ENCODE results near the gene FKBP1C.
"Not testable (repeated sequence)": the region's sequence is repeated elsewhere in the genome, so short reads cannot be mapped to it uniquely, and the experiment has no call there.

FKBP1C gene

DNA sequence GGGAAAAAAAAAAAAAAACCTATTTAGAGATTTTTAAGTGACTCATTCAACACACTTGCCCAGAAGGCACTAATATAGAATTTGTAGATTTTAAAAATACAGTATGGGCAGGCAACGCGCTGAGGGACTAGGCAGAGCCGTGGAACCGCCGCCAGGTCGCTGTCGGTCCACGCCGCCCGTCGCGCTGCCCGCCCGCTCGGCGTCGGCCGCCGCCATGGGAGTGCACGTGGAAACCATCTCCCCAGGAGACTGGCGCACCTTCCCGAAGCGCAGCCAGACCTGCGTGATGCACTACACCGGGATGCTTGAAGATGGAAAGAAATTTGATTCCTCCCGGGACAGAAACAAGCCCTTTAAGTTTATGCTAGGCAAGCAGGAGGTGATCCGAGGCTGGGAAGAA is at the start of gene FKBP1C:
FKBP1C (plus strand) TSS at position 127 of the 400 bp plus-strand sequence.
- H3K4me1 ChIP-seq (ENCODE audit: control insufficient read depth, insufficient read depth, low read length); H3K9me3 ChIP-seq (ENCODE audit: control insufficient read depth, insufficient read depth, low read length); H3K36me3 ChIP-seq (ENCODE audit: control insufficient read depth, insufficient read depth, low read length); H3K27me3 ChIP-seq (ENCODE audit: control insufficient read depth, insufficient read depth, low read length); H3K9ac ChIP-seq (ENCODE audit: low read depth, low read length); H3K4me3 ChIP-seq (ENCODE audit: low read depth, low read length): not testable (repeated sequence)

DNA sequence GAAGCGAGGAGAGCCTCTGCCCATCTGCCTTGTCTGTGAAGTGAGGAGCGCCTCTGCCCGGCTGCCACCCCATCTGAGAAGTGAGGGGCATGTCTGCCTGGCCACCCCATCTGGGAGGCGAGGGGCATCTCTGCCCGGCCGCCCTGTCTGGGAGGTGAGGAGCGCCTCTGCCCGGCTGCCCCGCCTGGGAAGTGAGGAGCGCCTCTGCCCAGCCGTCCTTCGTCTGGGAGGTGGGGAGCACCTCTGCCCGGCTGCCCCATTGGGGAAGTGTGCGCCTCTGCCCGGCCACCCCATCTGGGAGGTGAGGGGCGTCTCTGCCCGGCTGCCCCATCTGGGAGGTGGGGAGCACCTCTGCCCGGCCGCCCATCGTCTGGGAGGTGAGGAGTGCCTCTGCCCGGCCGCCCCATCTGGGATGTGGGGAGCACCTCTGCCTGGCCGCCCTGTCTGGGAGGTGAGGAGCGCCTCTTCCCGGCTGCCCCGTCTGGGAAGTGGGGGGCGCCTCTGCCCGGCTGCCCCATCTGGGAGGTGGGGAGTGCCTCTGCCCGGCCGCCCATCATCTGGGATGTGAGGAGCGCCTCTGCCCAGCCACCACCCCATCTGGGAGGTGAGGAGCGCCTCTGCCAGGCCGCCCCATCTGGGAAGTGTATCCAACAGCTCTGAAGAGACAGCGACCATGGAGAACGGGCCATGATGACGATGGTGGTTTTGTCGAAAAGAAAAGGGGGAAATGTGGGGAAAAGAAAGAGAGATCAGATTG is 47.0 kb upstream of the FKBP1C start:
- H3K9me3 ChIP-seq (ENCODE audit: control insufficient read depth, insufficient read depth, low read length); H3K27me3 ChIP-seq (ENCODE audit: control insufficient read depth, insufficient read depth, low read length); H3K4me1 ChIP-seq (ENCODE audit: control insufficient read depth, insufficient read depth, low read length); H3K36me3 ChIP-seq (ENCODE audit: control insufficient read depth, insufficient read depth, low read length); H3K9ac ChIP-seq (ENCODE audit: low read depth, low read length); H3K4me3 ChIP-seq (ENCODE audit: low read depth, low read length): not testable (repeated sequence)

DNA sequence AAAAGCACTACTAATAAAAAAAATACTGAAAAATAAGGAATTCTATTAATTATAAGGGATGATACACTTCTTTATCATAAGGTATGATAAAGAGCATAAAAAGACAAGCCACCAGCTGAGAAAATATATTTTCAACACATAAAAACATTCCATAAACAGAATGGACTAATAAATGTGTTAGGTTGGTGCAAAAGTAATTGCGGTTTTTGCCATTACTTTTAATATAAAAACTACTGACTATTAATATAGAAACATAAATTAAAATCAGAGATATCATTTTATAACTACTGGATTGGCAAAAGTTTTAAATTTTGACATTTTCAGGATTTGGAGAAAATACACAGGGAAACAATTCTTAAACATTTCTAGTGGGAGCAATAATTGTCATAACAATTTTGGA is 37.1 kb upstream of the FKBP1C start:
- Histone ChIP-seq H3K9ac (ENCODE audit: low read depth, low read length) (no peak overlapping the region), H3K9me3 (ENCODE audit: control insufficient read depth, insufficient read depth, low read length) (no peaks in the 10 kb centered on the region), H3K27me3 (ENCODE audit: control insufficient read depth, insufficient read depth, low read length) (no peaks in the 10 kb centered on the region), H3K4me1 (ENCODE audit: control insufficient read depth, insufficient read depth, low read length) (no peaks in the 10 kb centered on the region), H3K36me3 (ENCODE audit: control insufficient read depth, insufficient read depth, low read length) (no peaks in the 10 kb centered on the region), H3K4me3 (ENCODE audit: low read depth, low read length) (no peak overlapping the region)

DNA sequence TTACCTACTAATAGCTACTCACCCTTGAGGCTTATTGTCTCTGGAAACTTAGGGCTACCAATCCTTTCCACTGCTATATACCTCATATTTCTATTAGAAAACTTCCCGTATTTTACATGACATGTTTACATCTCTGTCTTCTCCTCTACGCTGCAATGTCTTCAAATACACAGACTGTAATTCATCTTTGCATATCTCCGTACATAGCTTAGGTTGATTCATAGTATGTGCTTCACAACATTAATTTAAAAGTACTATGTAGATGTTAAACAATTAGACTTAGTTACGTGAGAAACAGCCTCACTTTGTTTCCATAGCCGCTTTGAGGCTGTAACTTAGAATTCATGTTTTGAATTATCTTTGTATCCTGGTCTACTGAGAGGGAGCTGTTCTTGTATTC is 35.1 kb upstream of the FKBP1C start:
- Histone ChIP-seq H3K4me3 (ENCODE audit: low read depth, low read length) (no peak overlapping the region), H3K27me3 (ENCODE audit: control insufficient read depth, insufficient read depth, low read length) (no peaks in the 10 kb centered on the region), H3K9ac (ENCODE audit: low read depth, low read length) (no peak overlapping the region), H3K9me3 (ENCODE audit: control insufficient read depth, insufficient read depth, low read length) (no peaks in the 10 kb centered on the region), H3K36me3 (ENCODE audit: control insufficient read depth, insufficient read depth, low read length) (no peaks in the 10 kb centered on the region), H3K4me1 (ENCODE audit: control insufficient read depth, insufficient read depth, low read length) (no peaks in the 10 kb centered on the region)

DNA sequence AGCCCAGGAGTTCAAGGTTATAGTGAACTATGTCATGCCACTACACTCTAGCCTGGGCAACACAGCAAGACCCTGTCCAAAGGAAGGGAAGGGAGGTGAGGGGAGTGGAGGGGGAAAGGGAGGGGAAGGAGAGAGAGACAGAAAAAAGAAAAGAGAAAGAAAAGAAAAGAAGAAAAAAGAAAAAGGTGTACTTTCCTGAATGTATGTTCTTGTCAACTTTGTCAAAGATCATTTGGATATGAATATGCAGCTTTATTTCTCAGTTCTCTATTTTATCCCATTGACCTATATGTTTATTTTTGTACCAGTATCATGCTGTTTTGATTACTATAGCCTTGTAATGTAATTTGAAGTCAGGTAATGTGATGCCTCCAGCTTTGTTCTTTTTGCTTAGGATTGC is 30.9 kb upstream of the FKBP1C start:
- H3K36me3 ChIP-seq (ENCODE audit: control insufficient read depth, insufficient read depth, low read length), result no peaks in the 10 kb centered on the region
- H3K27me3 ChIP-seq (ENCODE audit: control insufficient read depth, insufficient read depth, low read length), result no peaks in the 10 kb centered on the region
- no peaks in the 10 kb centered on the region for H3K4me1 ChIP-seq (ENCODE audit: control insufficient read depth, insufficient read depth, low read length)
- no peak overlapping the region for H3K9ac ChIP-seq (ENCODE audit: low read depth, low read length)
- H3K9me3 ChIP-seq (ENCODE audit: control insufficient read depth, insufficient read depth, low read length), result no peaks in the 10 kb centered on the region
- no peak overlapping the region for H3K4me3 ChIP-seq (ENCODE audit: low read depth, low read length)

DNA sequence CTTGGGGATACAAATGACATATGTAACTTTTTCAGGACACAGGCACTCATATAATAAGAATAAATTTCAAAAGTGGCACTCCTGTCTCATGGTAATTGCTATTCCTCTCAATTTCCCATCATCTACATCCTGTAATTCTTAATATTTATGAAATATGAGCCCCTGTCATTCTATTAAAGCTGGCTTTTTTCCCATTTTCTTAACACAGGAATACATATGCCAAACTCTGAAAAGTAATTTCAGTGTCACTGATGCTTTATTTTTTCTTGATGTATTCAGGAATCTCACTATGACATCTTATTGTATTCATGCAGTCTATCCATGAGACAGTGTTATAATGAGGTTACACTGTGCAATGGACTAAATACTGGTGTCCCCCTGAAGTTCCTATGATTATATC is 24.3 kb upstream of the FKBP1C start:
- no peaks in the 10 kb centered on the region for H3K27me3 ChIP-seq (ENCODE audit: control insufficient read depth, insufficient read depth, low read length)
- no peak overlapping the region for H3K9ac ChIP-seq (ENCODE audit: low read depth, low read length)
- no peaks in the 10 kb centered on the region for H3K9me3 ChIP-seq (ENCODE audit: control insufficient read depth, insufficient read depth, low read length)
- no peaks in the 10 kb centered on the region for H3K36me3 ChIP-seq (ENCODE audit: control insufficient read depth, insufficient read depth, low read length)
- H3K4me1 ChIP-seq (ENCODE audit: control insufficient read depth, insufficient read depth, low read length), result no peaks in the 10 kb centered on the region
- no peak overlapping the region for H3K4me3 ChIP-seq (ENCODE audit: low read depth, low read length)

DNA sequence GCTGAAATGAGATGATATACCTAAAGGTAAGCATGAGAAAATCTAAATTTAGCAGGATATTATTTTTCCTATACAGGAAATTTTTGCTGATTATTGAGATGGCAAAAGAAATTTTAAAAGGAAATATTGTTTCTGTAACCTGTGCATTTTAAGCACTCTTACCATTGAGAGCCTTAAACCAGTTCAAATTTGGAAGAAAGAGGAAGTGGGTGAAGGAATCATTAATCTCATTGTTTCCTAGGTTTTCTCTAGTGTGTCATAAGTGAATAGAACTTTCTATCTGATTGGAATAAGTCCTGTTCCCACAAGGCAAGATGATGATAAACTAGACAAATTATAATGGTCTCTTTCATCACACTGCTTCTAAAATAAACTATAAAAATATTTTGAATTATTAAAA is 22.4 kb upstream of the FKBP1C start:
- H3K9me3 ChIP-seq (ENCODE audit: control insufficient read depth, insufficient read depth, low read length), result peaks cover 2% of the 10 kb centered on the region
- no peak overlapping the region for H3K9ac ChIP-seq (ENCODE audit: low read depth, low read length)
- H3K36me3 ChIP-seq (ENCODE audit: control insufficient read depth, insufficient read depth, low read length), result no peaks in the 10 kb centered on the region
- H3K4me1 ChIP-seq (ENCODE audit: control insufficient read depth, insufficient read depth, low read length), result no peaks in the 10 kb centered on the region
- no peaks in the 10 kb centered on the region for H3K27me3 ChIP-seq (ENCODE audit: control insufficient read depth, insufficient read depth, low read length)
- H3K4me3 ChIP-seq (ENCODE audit: low read depth, low read length), result no peak overlapping the region

DNA sequence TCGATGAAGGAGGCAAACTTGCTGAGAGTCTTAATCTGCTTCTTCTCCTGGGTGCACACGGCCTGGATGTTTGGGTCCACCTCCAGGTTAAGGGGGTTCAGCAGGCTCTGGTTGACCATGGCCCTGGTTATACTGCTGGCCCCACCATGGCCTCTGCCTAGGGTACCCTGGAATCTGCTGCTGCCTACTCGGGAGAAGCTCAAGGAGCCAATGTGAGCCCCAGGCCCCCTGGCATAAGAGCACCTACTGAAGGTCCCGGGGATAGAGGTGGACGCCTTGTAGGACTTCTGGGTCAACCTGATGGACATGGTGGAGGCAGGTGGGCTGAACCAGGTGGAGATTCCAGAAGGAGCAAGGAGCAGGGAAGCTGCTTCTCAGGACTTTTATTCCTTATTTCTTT is 17.9 kb upstream of the FKBP1C start:
- Histone ChIP-seq H3K27me3 (ENCODE audit: control insufficient read depth, insufficient read depth, low read length) (no peaks in the 10 kb centered on the region), H3K36me3 (ENCODE audit: control insufficient read depth, insufficient read depth, low read length) (no peaks in the 10 kb centered on the region), H3K9ac (ENCODE audit: low read depth, low read length) (no peak overlapping the region), H3K4me3 (ENCODE audit: low read depth, low read length) (no peak overlapping the region), H3K9me3 (ENCODE audit: control insufficient read depth, insufficient read depth, low read length) (peaks cover 2% of the 10 kb centered on the region), H3K4me1 (ENCODE audit: control insufficient read depth, insufficient read depth, low read length) (no peaks in the 10 kb centered on the region)

DNA sequence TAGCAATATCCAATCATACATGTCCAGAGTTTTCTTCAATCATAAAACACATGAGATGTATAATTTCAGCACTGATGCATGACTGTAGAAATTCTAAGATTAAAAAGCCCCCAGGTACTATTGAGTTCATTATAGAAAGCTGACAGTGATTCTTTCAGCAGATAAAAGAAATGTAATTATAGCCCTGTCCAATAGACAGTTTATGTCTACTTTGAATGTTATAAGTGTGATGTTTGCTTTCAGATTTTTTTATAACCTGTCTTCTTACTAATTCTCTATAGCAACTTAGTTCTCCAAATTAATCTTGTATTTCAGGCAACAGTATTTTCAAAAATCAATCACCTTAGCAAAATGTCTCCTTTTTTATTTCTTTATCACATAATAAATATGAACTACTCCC is 13.5 kb upstream of the FKBP1C start:
- Histone ChIP-seq H3K27me3 (ENCODE audit: control insufficient read depth, insufficient read depth, low read length) (no peaks in the 10 kb centered on the region), H3K9ac (ENCODE audit: low read depth, low read length) (no peak overlapping the region), H3K36me3 (ENCODE audit: control insufficient read depth, insufficient read depth, low read length) (no peaks in the 10 kb centered on the region), H3K4me3 (ENCODE audit: low read depth, low read length) (no peak overlapping the region), H3K9me3 (ENCODE audit: control insufficient read depth, insufficient read depth, low read length) (peaks cover 2% of the 10 kb centered on the region), H3K4me1 (ENCODE audit: control insufficient read depth, insufficient read depth, low read length) (no peaks in the 10 kb centered on the region)

DNA sequence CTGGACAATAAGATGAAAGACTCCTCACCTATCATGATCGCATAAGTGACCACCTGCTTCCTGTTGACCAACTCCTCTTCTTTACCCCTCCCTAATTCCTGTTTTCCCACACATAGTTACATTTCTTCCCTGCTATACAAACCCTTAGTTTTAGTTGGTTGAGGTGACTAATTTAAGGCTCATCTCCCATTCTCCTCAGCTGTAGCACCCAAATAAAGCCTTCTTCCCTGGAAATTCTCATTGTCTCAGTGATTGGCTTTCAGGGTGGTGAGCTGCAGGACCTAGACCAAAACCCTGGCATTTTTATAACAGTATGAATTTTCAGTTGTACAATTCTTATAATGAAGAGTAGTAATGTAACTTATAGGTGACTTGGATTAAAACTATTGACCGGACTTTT is 2.1 kb downstream of the FKBP1C start:
- Histone ChIP-seq H3K9ac (ENCODE audit: low read depth, low read length) (no peak overlapping the region), H3K4me3 (ENCODE audit: low read depth, low read length) (no peak overlapping the region), H3K36me3 (ENCODE audit: control insufficient read depth, insufficient read depth, low read length) (no peaks in the 10 kb centered on the region), H3K4me1 (ENCODE audit: control insufficient read depth, insufficient read depth, low read length) (no peaks in the 10 kb centered on the region), H3K27me3 (ENCODE audit: control insufficient read depth, insufficient read depth, low read length) (no peaks in the 10 kb centered on the region), H3K9me3 (ENCODE audit: control insufficient read depth, insufficient read depth, low read length) (no peaks in the 10 kb centered on the region)

DNA sequence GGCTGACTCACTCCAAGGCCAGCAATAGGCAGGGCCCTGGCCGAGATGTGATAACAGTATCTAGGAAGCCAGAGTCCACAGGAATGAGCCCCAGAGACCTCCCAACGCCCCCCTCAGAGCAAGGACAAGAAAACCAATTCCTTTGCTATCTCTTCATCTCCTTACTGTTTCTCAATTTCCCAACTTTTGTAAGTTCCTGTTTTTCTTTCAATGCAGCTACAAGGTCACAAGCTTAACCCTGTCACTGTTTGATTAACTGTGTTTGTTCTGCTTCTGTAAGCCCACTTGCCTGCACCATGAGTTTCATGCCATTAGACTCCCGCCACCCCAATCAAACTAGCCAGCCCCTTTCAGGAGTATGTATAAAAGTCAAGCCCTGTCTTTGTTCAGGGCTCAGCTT is 3.5 kb downstream of the FKBP1C start:
- Histone ChIP-seq H3K9ac (ENCODE audit: low read depth, low read length) (no peak overlapping the region), H3K36me3 (ENCODE audit: control insufficient read depth, insufficient read depth, low read length) (no peaks in the 10 kb centered on the region), H3K9me3 (ENCODE audit: control insufficient read depth, insufficient read depth, low read length) (no peaks in the 10 kb centered on the region), H3K4me3 (ENCODE audit: low read depth, low read length) (no peak overlapping the region), H3K4me1 (ENCODE audit: control insufficient read depth, insufficient read depth, low read length) (no peaks in the 10 kb centered on the region), H3K27me3 (ENCODE audit: control insufficient read depth, insufficient read depth, low read length) (no peaks in the 10 kb centered on the region)

DNA sequence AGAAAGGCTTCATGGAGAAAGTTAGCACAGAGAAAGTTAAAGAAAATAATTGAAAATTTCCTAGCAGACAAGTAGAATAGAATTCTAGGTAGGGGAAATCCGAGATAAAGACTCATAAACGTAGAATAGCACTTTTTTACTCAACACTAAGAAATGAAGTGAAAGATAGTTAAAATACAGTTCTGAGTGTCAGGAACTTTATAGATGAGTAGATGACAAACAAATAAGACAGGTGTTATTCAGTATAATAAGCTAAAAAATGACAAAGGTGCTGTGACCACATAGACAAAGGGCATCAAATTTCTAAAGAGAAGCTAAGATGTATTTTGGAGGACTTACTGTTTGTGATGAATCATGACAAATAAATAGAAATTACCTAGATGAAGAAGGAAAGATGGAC is 12.9 kb downstream of the FKBP1C start:
- H3K4me1 ChIP-seq (ENCODE audit: control insufficient read depth, insufficient read depth, low read length), result no peaks in the 10 kb centered on the region
- H3K36me3 ChIP-seq (ENCODE audit: control insufficient read depth, insufficient read depth, low read length), result no peaks in the 10 kb centered on the region
- H3K27me3 ChIP-seq (ENCODE audit: control insufficient read depth, insufficient read depth, low read length), result no peaks in the 10 kb centered on the region
- H3K9me3 ChIP-seq (ENCODE audit: control insufficient read depth, insufficient read depth, low read length), result no peaks in the 10 kb centered on the region
- no peak overlapping the region for H3K9ac ChIP-seq (ENCODE audit: low read depth, low read length)
- no peak overlapping the region for H3K4me3 ChIP-seq (ENCODE audit: low read depth, low read length)
